GM13976 (cell line): ENCODE measurements around the gene GGACT.

Source experiments
- DNase-seq: peaks from one replicate; pipeline ENCODE4 v3.0.0; 2012; ENCODE audit warnings: low spot score
- in situ Hi-C: fragments of 300-500 bp; cut with MboI; formaldehyde crosslinking; loops from one replicate; pipeline ENCODE4 v1.12.0; 2022; ENCODE audit warnings: low sequenced_read_pairs, mixed read lengths, inconsistent platforms; ENCODE audit not compliant: unreplicated experiment
- TF ChIP-seq, protein P1 (sequence below): IDR thresholded peaks from 2 replicates; pipeline ENCODE4 v1.5.1; 2012; ENCODE audit warnings: borderline replicate concordance, mild to moderate bottlenecking; ENCODE audit not compliant: insufficient read depth; ENCODE audit errors: extremely low read depth, missing control alignments, control extremely low read depth

The GGACT gene

DNA sequence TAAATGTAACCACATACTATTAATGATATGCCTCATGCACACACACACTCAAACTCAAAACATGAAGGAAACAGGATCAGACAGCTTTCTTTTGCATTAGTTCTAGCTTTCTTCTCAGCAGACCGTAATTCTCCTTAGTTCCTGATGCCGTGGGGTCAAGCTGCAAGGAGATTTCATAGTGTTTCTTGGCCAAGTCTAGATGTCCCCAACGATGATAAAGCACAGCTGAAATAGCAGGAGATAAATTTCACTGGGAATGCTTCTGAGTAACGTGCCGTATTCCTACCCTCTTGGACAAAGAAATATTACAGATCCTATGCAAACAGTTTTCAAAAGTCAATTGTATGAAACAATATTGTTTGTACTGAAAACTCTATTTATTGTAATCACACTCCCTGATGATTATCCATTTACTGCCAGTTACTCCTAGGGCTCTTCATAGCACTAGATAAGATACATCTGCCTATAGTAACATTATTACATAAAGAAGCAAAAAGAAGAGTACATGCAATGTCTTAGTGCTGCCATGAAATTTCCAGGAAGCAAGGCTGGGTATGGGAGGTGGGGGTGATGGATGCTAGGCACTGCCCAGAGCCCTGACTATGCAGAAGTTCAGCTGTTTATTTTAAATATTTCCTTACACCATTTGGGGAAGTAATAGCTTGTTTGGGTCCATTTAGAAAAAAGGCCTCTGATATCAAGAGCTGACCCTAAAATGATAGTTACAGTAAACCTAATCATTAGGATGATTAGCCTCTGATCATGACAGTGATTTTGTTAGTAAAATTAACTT lies 16.5 kb upstream of the GGACT start:
- TF ChIP-seq, protein P1, sequence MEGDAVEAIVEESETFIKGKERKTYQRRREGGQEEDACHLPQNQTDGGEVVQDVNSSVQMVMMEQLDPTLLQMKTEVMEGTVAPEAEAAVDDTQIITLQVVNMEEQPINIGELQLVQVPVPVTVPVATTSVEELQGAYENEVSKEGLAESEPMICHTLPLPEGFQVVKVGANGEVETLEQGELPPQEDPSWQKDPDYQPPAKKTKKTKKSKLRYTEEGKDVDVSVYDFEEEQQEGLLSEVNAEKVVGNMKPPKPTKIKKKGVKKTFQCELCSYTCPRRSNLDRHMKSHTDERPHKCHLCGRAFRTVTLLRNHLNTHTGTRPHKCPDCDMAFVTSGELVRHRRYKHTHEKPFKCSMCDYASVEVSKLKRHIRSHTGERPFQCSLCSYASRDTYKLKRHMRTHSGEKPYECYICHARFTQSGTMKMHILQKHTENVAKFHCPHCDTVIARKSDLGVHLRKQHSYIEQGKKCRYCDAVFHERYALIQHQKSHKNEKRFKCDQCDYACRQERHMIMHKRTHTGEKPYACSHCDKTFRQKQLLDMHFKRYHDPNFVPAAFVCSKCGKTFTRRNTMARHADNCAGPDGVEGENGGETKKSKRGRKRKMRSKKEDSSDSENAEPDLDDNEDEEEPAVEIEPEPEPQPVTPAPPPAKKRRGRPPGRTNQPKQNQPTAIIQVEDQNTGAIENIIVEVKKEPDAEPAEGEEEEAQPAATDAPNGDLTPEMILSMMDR: no peak
- no peak for DNase-seq
- in situ Hi-C loops: no loop called here

DNA sequence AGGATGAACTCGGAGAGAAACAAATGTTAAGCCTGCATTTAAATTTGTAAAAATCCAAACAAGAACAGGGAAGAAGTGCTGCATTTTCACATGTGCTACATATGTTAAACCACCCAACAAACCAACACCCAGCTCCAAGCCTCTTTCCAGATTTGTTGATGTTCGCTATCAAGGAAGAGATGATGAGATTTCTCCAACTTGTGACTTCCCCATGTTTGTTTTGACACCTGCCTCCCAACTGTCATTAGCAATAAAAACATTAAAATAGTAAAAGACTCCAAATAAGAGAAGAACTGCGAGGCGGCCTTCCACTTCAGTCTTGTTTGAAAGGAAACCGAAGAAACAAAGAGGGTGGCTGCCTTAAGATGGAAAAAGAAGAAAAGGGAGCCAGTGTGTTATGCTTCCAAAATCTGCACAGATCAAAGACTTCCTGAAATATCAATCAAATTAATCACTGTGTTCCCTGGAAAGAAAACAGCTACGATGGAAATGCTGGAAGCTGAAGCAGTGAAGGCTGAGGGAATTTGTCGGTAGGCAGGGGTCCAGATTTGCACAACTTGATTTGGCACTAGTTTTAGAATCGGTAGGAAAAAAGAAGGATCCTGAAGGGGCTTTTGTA lies 14.0 kb upstream of the GGACT start:
- in situ Hi-C loops: no loop called here
- TF ChIP-seq, protein P1: no peak
- DNase-seq: no peak

DNA sequence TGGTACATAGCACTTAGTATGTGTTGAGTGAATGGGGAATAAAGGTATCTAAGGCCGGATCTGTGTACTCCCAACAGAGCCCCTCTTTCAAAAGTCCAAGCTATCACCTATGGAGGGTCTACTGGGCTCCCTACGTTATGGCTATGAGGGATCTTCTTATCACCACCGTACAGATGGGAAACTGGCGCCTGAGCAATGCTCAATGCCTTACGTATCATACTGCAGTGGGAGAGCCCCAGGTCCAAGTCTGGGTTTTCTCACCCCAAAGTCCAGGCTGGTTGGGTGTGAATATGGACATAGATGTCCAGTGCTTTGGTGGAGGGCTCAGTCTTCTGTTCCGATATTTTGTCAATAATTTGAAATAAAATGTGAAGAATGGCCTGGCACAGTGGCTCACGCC lies 13.1 kb upstream of the GGACT start:
- no peak for DNase-seq
- TF ChIP-seq, protein P1: no peak
- in situ Hi-C loops: no loop called here

DNA sequence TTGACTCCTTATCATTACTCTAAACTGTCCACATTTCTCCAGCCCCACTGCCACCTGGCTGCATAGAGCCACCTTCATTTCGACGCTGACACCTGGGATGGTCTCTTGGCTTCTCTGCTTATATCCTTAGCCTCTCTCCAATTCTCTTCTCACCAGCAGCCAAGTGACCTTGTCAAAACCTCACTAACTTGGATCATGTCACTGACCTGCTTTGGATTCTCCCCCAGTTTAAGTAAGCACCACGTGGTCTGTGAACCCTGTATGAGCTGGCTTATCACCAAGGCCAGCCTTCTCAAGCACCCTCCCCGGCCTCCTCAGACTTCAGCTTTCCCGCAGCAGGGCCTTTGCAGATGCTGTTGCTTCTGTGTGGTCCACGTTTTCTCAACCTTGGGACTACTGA lies 12.3 kb upstream of the GGACT start:
- in situ Hi-C loops: no loop called here

DNA sequence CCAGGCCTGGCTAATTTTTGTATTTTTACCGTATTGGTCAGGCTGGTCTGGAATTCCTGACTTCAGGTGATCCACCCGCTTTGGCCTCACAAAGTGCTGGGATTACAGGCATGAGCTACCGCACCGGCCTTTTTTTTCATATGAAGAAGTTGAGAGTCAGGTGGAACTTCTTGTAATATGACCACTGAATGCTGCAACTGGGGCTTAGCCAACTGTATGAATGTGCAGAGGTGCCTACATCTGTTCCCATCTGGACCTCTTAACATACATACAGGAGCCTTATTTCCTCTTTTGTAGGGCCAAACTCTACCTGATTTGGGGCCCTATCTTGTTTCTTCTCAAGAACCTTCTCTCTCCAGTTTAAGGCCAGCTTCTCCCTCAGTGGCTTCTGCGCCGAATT lies 11.9 kb upstream of the GGACT start:
- TF ChIP-seq, protein P1: no peak
- in situ Hi-C loops: no loop called here
- no peak for DNase-seq

More for the DNA sequence above, 12.3 kb upstream of the GGACT start:
- DNase-seq: no peak
- TF ChIP-seq, protein P1: no peak

DNA sequence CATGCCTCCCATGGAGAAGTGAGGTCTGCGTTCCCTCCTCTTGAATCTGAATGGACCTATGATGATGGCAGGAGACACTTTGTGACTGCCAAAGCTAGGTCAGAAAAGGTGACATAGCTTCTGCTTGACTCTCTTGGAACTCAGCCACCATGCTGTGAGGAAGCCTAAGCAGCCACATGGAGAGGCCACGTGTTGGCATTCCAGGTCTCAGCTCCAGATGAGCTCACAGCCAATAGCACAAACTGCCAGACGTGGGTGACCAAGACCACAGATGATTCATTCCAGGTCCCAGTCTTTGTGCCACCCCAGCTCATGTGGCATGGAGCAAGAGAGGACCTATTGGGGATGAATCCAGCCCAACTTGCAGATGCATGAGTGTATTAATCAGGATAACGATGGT lies 8.7 kb upstream of the GGACT start:
- no peak for DNase-seq
- TF ChIP-seq, protein P1: no peak
- in situ Hi-C loops: loop anchor here (25.0 kb wide), 1 partner anchor 515 kb away; no protein-coding TSS in a partner anchor

DNA sequence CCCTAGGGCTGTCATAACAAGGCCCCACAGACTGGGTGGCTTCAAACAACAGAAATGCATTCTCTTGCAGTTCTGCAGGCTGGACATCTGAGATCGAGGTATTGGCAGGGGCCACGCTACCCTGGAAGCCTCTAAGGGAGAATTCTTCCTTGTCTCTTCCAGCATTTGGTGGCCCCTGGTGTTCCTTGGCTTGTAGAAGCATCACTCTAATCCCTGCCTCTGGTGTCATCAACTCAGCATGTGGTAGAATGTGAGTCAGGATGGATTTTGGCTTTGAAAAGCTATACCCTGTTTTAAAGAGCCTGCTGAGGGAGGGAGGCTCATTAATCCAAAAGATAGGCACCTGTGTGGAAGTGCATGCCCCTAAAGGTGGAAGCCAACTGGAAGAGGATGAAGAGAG lies 7.9 kb upstream of the GGACT start:
- in situ Hi-C loops: loop anchor here (25.0 kb wide), 1 partner anchor 516 kb away; no protein-coding TSS in a partner anchor
- TF ChIP-seq, protein P1: no peak
- DNase-seq: no peak
